Peyer's patch (tissue), 4 donors: Measurements from ENCODE around the gene NOTCH4. TPM values are rescaled to one million over a fixed set of nuclear protein-coding genes. Genes with fewer than 3 reads are reported as not detected.

ENCODE experiments used
- DNase-seq, 3 donors: peaks; one replicate each; pipeline ENCODE4 v3.0.0-alpha.2; 2017 to 2019
- H3K27ac ChIP-seq, 4 donors: fragments of 200-600 bp; sonication (generic); one replicate each; pipeline ENCODE4 v1.5.1; 2016 to 2019
- H3K27me3 ChIP-seq, 2 donors: fragments of 200-600 bp; sonication (generic); one replicate each; pipeline ENCODE4 v1.5.1; 2019
- H3K36me3 ChIP-seq, 3 donors: fragments of 200-600 bp; sonication (generic); one replicate each; pipeline ENCODE4 v1.5.1; 2016 to 2019
- H3K4me1 ChIP-seq, 4 donors: fragments of 200-600 bp; sonication (generic); one replicate each; pipeline ENCODE4 v1.5.1; 2016 to 2019
- H3K4me3 ChIP-seq, 4 donors: fragments of 200-600 bp; sonication (generic); 1 replicate in 3 of 4; 2 replicates in 1 of 4; pipeline ENCODE4 v1.5.1; 2016 to 2019; ENCODE audit warnings: mild to moderate bottlenecking in 1 of 4
- H3K9me3 ChIP-seq, 4 donors: fragments of 200-600 bp; sonication (generic); one replicate each; pipeline ENCODE4 v1.5.1; 2016 to 2019; ENCODE audit warnings: mild to moderate bottlenecking in 1 of 4
- CTCF ChIP-seq, 6 experiments: fragments of 450-650 bp in 4 of 6; fragments of 200-600 bp in 2 of 6; sonication (generic) in 1 of 6; IDR thresholded peaks; one replicate each; pipeline ENCODE4 v1.5.1; 2017 to 2019; ENCODE audit warnings: antibody characterized with exemption in 6 of 6, mild to moderate bottlenecking in 3 of 6, moderate library complexity in 1 of 6
- POLR2A ChIP-seq, 2 donors: fragments of 450-650 bp; IDR thresholded peaks; one replicate each; pipeline ENCODE4 v1.5.1; 2017; ENCODE audit warnings: antibody characterized with exemption in 2 of 2, mild to moderate bottlenecking in 2 of 2, moderate library complexity in 2 of 2
- total RNA-seq, 4 donors: library from RNA; depleted of rRNA; stranded (reverse); fragments of >200 nt; gene quantifications; one replicate each; pipeline ENCODE4 v1.1.0, GENCODE V29; 2016

Gene NOTCH4
- total RNA-seq, 4 donors from 2014 or later = 1.8 to 50.3 (median 8.9) TPM

GRCh38 chr6:32184084-32184640 is 39.7 kb downstream of the NOTCH4 start, which contains the start of gene AGER:
Gene AGER (minus strand): TSS chr6:32184253. CDS start chr6:32184222, 31 bp downstream.
- peak in 1 of 3 donors; percentile 44 for DNase-seq
- TF ChIP-seq POLR2A (IDR thresholded peaks at IDR 0.05) (no peak), CTCF (IDR thresholded peaks at IDR 0.05) (no peak)
- peaks cover 0 to 66% (median 0%) of the 10 kb centered on the region in 3 donors for H3K36me3 ChIP-seq
- no peaks in the 10 kb centered on the region for H3K9me3 ChIP-seq
- H3K4me3 ChIP-seq = no peak within 1 kb of the TSS
- peak within 1 kb of the TSS in 3 of 4 donors; percentile 2 to 42 (median 11) for H3K27ac ChIP-seq
- H3K27me3 ChIP-seq = no peaks in the 10 kb centered on the region
- H3K4me1 ChIP-seq = peaks cover 0 to 54% (median 6%) of the 10 kb centered on the region in 4 donors

GRCh38 chr6:32183483-32184083 is 40.3 kb downstream of the NOTCH4 start:
- Histone ChIP-seq H3K4me1 (peaks cover 0 to 52% (median 7%) of the 10 kb centered on the region in 4 donors), H3K36me3 (peaks cover 0 to 66% (median 0%) of the 10 kb centered on the region in 3 donors), H3K27ac (peak overlapping the region in 1 of 4 donors; percentile 2)

GRCh38 chr6:32183030-32183429 is 40.8 kb downstream of the NOTCH4 start:
- Histone ChIP-seq H3K27me3 (no peaks in the 10 kb centered on the region), H3K4me1 (peaks cover 0 to 46% (median 6%) of the 10 kb centered on the region in 4 donors), H3K36me3 (peaks cover 0 to 66% (median 0%) of the 10 kb centered on the region in 3 donors), H3K9me3 (no peaks in the 10 kb centered on the region), H3K4me3 (no peak overlapping the region), H3K27ac (peak overlapping the region in 1 of 4 donors; percentile 2)
- DNase-seq = no peak
- TF ChIP-seq CTCF (IDR thresholded peaks at IDR 0.05) = no peak
- no peak for TF ChIP-seq POLR2A (IDR thresholded peaks at IDR 0.05)

More at GRCh38 chr6:32183483-32184083, 40.3 kb downstream of the NOTCH4 start:
- no peak overlapping the region for H3K4me3 ChIP-seq
- H3K9me3 ChIP-seq = no peaks in the 10 kb centered on the region
- no peak for TF ChIP-seq POLR2A (IDR thresholded peaks at IDR 0.05)
- no peak for TF ChIP-seq CTCF (IDR thresholded peaks at IDR 0.05)
- no peaks in the 10 kb centered on the region for H3K27me3 ChIP-seq
- peak in 1 of 3 donors; percentile 44 for DNase-seq

GRCh38 chr6:32182555-32182981 is 41.3 kb downstream of the NOTCH4 start:
- peak in 1 of 3 donors; percentile 34 for DNase-seq
- no peaks in the 10 kb centered on the region for H3K27me3 ChIP-seq
- H3K36me3 ChIP-seq = peaks cover 0 to 62% (median 0%) of the 10 kb centered on the region in 3 donors
- no peak overlapping the region for H3K27ac ChIP-seq
- no peak overlapping the region for H3K4me3 ChIP-seq
- no peaks in the 10 kb centered on the region for H3K9me3 ChIP-seq
- peaks cover 0 to 42% (median 6%) of the 10 kb centered on the region in 4 donors for H3K4me1 ChIP-seq
- no peak for TF ChIP-seq CTCF (IDR thresholded peaks at IDR 0.05)
- TF ChIP-seq POLR2A (IDR thresholded peaks at IDR 0.05) = no peak

GRCh38 chr6:32181915-32182529 is 41.8 kb downstream of the NOTCH4 start:
- H3K36me3 ChIP-seq = peaks cover 0 to 57% (median 0%) of the 10 kb centered on the region in 3 donors
- H3K27me3 ChIP-seq = no peaks in the 10 kb centered on the region
- peaks cover 0 to 36% (median 7%) of the 10 kb centered on the region in 4 donors for H3K4me1 ChIP-seq
- DNase-seq = peak in 1 of 3 donors; percentile 43
- TF ChIP-seq CTCF (IDR thresholded peaks at IDR 0.05) (no peak), POLR2A (IDR thresholded peaks at IDR 0.05) (no peak)
- H3K4me3 ChIP-seq = no peak overlapping the region
- no peak overlapping the region for H3K27ac ChIP-seq
- no peaks in the 10 kb centered on the region for H3K9me3 ChIP-seq
